GM21737 (cell line): ENCODE data around the gene SPHK2.
"Not testable (repeated sequence)": the region's sequence is repeated elsewhere in the genome, so short reads cannot be mapped to it uniquely, and the experiment has no call there.

Experiments
- ATAC-seq: cut with Tn5 transposase; IDR thresholded peaks from one replicate; pipeline ENCODE4 v1.9.1; 2021; ENCODE audit warnings: mild to moderate bottlenecking, moderate library complexity; ENCODE audit not compliant: unreplicated experiment

Gene SPHK2

DNA sequence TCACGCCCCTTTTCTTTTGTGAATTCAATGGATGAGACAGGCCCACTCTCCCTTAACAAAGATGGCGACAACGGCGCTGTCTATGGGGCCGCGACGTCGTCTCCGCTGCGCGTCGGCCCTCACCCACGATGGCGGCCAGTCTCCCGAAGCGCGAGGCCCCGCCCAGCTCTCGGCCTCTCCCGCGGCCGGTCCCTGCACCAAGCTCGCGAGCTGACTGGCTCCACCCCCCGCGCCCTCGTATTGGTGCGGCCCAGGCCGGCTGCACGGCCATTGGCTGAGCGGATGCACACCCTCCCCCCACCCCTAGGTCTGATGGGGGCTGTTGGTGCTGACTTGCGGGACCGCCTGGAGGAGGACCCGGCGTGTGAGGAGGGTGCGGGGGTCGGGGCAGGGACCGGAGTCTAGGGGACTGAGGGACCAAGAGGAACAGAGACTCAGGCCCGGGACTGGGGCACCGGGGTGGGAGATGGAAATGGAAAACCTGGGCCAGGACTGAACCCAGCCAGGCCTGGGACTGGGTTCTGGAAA, 4.8 kb downstream of the SPHK2 start:
- ATAC-seq = peak; percentile 61

DNA sequence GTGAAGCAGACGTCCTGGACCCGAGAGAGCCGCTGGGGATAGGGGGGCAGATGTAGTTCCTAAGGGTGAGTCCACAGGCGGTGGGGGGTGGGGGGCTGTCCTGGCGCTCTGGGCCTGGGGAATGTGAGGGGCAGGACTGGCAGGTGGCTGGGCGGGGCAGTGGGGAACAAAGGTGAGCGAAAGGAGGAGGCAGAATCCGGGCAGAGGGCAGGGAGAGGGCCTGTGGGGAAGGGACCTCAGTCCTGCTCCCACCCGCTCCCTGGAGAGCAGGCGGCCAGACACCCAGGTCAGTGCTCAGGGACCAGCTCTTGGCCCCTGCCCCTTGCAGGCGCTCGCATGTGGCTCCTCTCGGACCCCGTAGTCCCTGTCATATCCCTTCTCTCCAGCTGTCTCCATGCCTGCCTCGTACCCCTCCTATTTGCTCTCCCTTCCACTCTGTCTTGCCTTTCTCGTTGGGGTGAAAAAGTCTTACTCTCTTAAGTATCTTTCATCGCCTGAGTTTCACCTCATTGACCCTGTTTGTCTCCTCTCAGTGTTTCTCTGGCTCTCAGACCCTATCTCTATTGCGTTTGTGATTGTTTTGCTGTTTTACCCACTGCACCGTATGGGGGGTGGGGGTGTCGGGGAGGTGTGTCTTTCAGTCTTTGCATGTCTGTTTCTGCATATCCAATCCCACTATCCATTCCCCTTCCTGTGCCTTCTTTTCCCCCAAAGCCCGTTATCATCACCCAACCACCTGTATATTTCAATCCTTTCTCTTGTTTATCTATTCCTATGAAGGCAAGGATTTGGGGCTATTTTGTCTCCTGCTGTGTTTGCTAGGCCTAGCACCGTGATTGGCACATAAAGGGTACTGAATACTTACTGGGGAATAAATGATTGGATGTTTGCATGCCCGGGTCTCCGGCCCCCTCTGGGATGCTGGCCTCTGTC, 5.8 kb downstream of the SPHK2 start:
- ATAC-seq = no peak

DNA sequence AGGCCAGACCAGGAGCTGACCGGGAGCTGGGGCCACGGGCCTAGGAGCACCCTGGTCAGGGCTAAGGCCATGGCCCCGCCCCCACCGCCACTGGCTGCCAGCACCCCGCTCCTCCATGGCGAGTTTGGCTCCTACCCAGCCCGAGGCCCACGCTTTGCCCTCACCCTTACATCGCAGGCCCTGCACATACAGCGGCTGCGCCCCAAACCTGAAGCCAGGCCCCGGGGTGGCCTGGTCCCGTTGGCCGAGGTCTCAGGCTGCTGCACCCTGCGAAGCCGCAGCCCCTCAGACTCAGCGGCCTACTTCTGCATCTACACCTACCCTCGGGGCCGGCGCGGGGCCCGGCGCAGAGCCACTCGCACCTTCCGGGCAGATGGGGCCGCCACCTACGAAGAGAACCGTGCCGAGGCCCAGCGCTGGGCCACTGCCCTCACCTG, 6.6 kb downstream of the SPHK2 start:
- ATAC-seq = no peak

DNA sequence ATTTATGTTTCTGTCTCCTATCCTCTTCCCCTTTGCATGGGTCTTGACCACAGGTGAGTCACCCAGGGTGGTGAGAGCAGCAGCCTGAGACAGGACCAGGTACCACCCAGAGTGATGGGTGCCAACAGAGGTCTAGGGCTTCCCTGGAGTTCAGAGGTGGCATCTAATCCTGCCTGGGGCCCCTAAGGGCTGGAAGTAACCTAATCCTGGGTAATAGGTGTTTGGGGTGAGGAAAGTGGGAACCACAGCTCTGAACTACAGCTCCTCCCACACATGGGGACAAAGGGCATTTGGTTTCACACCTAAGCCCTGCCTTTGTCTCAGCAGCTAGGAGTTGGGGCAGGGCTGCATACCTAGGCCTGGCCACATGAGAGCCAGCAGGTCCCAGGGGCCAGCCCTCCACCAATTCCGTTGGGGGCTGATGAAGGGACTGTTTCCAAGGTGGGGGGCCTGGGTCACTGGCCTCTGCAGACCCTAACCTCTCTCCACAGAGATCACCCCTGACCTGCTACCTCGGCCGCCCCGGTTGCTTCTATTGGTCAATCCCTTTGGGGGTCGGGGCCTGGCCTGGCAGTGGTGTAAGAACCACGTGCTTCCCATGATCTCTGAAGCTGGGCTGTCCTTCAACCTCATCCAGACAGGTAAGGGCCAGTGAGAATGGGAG, 8.0 kb downstream of the SPHK2 start:
- ATAC-seq = no peak

DNA sequence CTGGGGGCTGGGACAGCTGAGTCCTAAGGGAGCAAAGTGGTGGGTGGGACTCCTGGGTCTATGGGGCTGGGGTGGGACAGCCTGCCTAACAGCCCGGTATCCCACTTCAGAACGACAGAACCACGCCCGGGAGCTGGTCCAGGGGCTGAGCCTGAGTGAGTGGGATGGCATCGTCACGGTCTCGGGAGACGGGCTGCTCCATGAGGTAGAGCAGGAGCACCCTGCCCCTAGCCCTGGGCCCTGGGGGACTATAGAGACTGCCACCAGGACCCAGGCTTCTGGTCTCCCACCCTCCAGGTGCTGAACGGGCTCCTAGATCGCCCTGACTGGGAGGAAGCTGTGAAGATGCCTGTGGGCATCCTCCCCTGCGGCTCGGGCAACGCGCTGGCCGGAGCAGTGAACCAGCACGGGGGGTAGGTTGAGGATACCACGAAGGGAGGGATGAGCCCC, 8.6 kb downstream of the SPHK2 start:
- ATAC-seq = no peak

DNA sequence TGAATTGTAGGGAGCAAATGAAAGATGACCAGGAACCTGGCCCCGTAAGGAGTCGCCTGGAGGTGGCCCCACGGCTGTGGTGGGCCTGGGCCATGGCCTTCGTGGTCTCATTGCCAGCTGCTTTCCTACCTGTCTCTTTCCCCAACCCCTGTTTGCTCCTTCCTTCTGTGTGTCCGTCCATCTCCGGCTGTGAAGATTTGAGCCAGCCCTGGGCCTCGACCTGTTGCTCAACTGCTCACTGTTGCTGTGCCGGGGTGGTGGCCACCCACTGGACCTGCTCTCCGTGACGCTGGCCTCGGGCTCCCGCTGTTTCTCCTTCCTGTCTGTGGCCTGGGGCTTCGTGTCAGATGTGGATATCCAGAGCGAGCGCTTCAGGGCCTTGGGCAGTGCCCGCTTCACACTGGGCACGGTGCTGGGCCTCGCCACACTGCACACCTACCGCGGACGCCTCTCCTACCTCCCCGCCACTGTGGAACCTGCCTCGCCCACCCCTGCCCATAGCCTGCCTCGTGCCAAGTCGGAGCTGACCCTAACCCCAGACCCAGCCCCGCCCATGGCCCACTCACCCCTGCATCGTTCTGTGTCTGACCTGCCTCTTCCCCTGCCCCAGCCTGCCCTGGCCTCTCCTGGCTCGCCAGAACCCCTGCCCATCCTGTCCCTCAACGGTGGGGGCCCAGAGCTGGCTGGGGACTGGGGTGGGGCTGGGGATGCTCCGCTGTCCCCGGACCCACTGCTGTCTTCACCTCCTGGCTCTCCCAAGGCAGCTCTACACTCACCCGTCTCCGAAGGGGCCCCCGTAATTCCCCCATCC, 9.4 kb downstream of the SPHK2 start:
- no peak for ATAC-seq

DNA sequence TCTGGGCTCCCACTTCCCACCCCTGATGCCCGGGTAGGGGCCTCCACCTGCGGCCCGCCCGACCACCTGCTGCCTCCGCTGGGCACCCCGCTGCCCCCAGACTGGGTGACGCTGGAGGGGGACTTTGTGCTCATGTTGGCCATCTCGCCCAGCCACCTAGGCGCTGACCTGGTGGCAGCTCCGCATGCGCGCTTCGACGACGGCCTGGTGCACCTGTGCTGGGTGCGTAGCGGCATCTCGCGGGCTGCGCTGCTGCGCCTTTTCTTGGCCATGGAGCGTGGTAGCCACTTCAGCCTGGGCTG, 9.9 kb downstream of the SPHK2 start:
- ATAC-seq = no peak

DNA sequence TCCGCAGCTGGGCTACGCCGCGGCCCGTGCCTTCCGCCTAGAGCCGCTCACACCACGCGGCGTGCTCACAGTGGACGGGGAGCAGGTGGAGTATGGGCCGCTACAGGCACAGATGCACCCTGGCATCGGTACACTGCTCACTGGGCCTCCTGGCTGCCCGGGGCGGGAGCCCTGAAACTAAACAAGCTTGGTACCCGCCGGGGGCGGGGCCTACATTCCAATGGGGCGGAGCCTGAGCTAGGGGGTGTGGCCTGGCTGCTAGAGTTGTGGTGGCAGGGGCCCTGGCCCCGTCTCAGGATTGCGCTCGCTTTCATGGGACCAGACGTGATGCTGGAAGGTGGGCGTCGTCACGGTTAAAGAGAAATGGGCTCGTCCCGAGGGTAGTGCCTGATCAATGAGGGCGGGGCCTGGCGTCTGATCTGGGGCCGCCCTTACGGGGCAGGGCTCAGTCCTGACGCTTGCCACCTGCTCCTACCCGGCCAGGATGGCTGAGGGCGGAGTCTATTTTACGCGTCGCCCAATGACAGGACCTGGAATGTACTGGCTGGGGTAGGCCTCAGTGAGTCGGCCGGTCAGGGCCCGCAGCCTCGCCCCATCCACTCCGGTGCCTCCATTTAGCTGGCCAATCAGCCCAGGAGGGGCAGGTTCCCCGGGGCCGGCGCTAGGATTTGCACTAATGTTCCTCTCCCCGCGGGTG, 10.4 kb downstream of the SPHK2 start:
- ATAC-seq = no peak

DNA sequence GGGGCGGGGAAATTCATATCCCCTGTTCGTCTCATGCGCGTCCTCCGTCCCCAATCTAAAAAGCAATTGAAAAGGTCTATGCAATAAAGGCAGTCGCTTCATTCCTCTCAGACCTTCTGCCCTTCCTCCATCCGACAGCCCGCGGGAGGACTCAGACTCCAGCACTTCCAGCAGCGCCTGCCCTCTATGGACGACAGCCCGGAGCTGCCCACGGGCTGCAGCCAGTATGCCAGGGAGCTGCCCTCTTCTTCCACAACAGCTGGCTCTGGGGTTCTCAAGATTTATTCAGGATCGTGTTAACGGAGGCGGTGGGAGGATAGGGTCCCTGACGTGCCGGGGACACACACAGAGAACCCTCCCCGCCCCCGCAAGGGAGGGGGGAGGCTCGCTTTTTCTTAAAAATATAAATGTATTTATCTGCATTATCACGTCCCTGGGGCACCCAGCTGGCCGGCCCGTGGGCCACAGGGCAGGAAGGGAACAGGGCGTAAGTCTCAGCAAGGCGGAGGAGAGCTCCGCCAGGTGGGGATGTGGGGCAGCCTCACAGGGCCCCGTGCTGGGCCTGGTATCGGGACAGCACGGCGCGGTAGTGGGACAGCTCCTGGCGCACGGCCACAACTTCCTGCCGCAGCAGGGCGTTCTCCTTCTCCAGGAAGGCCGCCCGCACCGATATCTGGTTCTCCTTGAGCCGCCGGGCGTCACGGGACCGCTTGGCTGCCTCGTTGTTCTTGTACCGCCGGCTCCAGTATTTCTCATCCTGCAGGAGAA, 11.2 kb downstream of the SPHK2 start:
- ATAC-seq = no peak

DNA sequence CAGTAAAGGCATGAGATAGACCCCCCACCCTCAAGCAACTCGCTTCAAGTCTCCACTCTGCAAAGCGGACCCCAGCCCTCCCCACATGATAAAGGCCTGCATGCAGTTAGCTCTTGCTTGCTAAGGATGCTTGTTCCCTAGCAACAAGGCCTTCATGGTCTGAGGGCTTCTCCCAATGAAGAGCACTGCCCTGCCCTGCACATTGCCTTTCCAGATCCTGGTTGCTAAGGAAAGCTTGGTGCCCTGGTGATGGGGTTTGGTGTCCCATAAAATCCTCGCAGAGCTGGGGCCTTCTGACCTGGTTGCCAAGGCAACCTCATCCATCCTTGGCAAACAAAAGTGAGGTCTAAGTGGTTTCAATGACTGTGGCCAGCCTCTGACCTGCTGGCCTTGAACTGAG, 11.9 kb downstream of the SPHK2 start:
- no peak for ATAC-seq

DNA sequence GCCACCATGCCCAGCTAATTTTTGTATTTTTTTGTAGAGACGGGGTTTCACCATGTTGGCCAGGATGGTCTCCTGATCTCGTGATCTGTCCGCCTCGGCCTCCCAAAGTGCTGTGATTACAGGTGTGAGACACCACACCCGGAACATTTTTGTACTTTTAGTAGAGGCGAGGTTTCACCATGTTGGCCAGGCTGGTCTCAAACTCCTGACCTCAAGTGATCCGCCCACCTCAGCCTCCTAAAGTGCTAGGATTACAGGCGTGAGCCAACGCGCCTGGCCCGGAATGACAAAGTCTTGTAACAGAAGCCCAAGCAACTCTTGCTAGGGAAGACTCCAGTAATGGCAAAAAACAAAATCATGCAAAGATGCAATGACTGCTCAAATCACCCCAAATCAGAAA, 13.0 kb downstream of the SPHK2 start:
- ATAC-seq = not testable (repeated sequence)

DNA sequence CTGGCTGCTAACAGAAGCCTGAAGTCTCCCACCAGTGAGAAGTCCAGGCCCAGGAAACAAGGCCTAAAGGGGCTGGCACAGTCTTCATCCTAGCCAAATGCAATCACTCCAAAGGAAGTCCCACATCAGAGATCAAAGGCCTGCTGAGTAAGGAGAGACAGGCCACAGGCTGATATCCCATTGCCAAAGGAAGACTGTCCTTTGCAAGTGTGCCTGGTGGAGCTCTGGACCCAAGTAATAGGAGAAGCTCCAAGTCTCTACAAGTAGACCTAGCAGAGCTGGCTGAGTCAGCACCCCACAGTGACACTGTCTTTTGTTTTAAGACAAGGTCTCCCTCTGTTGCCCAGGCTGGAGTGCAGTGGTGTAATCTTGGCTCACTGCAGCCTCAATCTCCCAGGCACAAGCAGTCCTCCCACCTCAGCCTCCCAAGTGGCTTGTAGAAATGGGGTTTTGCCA, 13.4 kb downstream of the SPHK2 start:
- no peak for ATAC-seq

DNA sequence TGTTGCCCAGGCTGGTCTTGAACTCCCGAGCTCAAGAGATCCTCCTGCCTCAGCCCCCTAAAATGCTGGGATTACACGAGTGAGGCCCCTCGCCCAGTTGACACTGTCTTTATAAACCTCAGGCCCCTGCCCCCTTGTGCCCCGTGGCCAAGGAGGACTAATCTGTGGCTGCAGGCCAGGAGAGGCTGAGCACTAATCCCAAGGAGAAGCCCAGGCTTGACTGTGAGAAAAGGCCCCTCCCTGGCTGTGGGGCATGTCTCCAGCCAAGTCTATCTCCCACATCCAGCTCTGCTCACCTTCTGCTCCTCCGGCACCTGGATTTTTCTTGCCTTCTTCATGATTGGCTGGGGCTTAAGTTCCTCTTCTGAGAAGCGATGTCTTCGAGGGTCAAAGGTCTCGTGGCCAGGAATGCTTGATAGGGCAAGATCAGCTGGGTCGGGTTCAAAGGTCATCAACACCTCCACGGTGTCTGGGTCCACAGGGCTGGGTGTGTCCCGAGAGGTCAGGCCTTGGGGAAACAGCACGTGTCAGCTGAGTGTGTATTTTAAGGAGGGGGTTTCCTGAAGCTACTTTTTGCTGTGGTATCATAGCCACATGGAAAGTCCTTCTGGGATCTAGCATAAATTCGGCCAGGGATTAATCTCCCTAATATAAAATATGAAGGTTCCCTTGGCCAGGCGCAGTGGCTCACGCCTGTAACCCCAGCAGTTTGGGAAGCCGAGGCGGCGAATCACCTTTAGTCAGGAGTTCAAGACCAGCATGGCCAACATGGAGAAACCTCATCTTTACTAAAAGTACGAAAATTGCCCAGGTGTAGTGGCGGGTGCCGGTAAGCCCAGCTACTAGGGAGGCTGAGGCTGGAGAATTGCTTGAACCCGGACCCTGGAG, 14.1 kb downstream of the SPHK2 start:
- no peak for ATAC-seq

DNA sequence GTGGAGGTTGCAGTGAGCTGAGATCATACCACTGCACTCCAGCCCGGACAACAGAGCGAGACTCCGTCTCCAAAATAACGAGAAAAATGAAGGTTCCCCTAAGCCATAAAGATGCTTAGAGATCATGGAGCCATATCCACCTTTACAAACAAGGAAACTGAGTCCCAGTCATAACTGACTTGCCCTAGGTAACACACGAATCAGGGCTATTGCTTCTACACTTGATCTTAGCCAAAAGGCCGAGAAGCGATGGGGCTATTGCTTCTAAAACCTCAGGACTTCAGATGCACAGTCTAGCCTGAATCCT, 14.7 kb downstream of the SPHK2 start:
- ATAC-seq = no peak

DNA sequence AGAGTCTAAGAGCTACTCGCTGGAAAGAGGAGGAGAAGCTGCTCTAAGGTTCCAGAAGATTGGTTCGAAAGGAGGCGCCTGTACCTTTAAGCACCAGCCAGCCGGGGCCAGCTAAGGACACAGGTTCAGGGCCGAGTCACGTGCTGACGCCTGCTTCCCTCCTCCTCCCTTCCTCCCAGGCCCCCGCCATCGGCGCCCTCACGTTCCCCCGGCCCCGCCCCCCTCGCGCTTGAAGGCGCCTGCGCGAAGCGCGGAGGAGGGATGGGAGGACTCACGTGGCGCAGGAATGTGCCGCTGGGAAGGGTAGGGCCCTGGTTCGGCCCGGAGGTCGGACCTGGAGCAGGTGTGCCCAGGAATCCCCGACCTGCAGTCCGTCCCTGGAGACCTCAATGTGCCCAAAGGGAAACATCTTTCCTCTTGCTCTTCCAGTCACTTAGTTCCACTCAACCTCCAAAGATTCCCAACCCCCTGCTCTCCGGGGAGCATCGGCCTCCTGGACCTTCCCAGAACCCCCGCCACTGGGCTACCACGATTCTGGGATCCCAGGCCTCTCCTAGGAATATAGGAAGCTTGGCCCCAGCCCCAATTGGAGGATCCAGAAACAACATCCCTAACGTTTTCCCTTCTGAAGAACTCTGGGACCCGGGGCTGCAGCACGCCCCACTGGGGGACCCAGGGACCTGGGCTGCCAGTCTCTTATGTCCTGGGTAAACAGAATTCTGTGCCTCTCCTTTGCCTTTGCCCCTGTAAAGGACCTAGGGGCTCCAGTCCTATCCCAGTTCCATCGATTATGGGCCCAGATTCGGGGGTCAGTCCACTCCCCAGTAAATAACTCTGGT, 15.3 kb downstream of the SPHK2 start:
- ATAC-seq = no peak

DNA sequence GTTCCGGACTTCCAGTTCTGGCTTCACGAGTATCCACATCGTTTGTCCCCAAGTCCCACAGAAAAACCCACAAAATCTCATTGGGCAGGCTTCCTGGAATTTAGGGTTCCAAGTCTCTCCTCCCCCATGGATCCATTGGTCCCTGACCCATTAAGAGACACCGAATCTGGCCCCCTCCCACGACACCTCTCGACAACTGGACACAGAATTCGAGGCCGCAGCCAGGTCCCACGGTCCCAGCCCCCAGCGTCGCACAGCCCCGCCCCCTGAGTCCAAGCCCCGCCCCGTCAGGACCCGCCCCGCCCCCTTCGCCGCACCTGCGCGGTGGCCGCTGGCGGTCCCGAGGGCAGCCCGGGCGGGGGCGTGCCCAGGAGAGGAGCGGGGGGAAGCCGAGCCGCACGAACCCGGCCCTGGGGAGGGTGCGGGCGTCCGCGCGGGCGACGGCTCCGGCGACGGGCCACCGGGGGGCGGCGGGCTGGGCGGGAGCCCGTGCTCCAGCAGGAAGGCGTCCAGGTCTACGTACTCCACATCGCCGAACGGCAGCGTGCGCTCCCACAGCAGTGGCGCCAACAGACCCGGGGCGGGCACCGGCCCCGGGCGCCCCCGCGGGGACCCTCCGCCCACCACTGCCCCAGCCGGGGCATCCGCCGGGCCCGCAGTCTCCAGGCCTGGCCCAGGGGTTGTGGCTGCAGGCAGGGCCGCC, 16.1 kb downstream of the SPHK2 start:
- peak; percentile 21 for ATAC-seq
